Stimulated activated CD8-positive, alpha-beta memory T cell treated with anti-CD3 and anti-CD28 coated beads, Interleukin-12 subunit alpha, Interleukin-12 subunit beta, amount 100 ng/mL, for 24 hours (primary cell): ENCODE results near the gene DTNB.

ENCODE experiments used
- DNase-seq: peaks from one replicate; pipeline ENCODE4 v3.0.0-alpha.2; 2020; ENCODE audit errors: extremely low read depth

Gene DTNB

GRCh38 chr2:25460261-25460905 is 213.0 kb downstream of the DTNB start:
- no peak for DNase-seq

GRCh38 chr2:25454824-25455611 is 218.4 kb downstream of the DTNB start:
- DNase-seq = no peak

GRCh38 chr2:25453199-25453905 is 220.0 kb downstream of the DTNB start:
- DNase-seq = no peak

- DNase-seq = no peak
Observed at GRCh38 chr2:25448808-25449207, 224.6 kb downstream of the DTNB start.

GRCh38 chr2:25447018-25447417 is 226.4 kb downstream of the DTNB start:
- DNase-seq = no peak

GRCh38 chr2:25446122-25446521 is 227.3 kb downstream of the DTNB start:
- DNase-seq = no peak

GRCh38 chr2:25445464-25445863 is 227.9 kb downstream of the DTNB start:
- DNase-seq = no peak

GRCh38 chr2:25444608-25445270 is 228.6 kb downstream of the DTNB start:
- DNase-seq = no peak

GRCh38 chr2:25443766-25444165 is 229.6 kb downstream of the DTNB start:
- no peak for DNase-seq

- no peak for DNase-seq
Observed at GRCh38 chr2:25441353-25441752, 232.0 kb downstream of the DTNB start.

- DNase-seq = no peak
Observed at GRCh38 chr2:25438793-25439192, 234.6 kb downstream of the DTNB start.

- no peak for DNase-seq
Observed at GRCh38 chr2:25437881-25438662, 235.3 kb downstream of the DTNB start.

- no peak for DNase-seq
Observed at GRCh38 chr2:25435421-25435820, 238.0 kb downstream of the DTNB start.

GRCh38 chr2:25431604-25432003 is 241.8 kb downstream of the DTNB start:
- no peak for DNase-seq

GRCh38 chr2:25430556-25430955 is 242.8 kb downstream of the DTNB start:
- DNase-seq = no peak

GRCh38 chr2:25426326-25426725 is 247.1 kb downstream of the DTNB start:
- DNase-seq = no peak

GRCh38 chr2:25424426-25425028 is 248.8 kb downstream of the DTNB start:
- DNase-seq = no peak

GRCh38 chr2:25421820-25422411 is 251.5 kb downstream of the DTNB start:
- DNase-seq = no peak

GRCh38 chr2:25421289-25421688 is 252.1 kb downstream of the DTNB start:
- DNase-seq = no peak

GRCh38 chr2:25420820-25421237 is 252.5 kb downstream of the DTNB start:
- DNase-seq = no peak
